Measurements from ENCODE around the gene UNC5C.

DNA sequence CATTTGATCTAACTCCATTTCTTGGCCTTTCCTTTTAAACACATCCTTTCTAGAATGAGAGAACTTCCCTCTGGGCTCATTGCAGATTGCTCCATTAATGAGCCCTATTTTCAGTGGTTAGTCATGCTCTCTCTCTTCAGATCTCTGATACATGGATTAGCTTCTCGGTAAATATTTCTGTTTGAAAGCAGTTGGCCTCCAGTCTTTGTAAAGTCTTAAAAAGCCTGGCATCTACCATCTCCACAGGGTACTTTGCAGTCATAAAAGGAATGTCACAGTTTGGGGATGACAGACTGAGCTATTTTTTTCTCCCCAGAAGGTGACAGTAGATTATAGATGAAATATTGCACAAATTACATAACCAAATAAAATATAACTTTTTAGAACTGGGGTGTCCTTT lies 72.7 kb downstream of the UNC5C start:
- TF ChIP-seq CTCF (IDR thresholded peaks at IDR 0.05 in 8 of 11, conservative IDR thresholded peaks at IDR 0.05 in 3 of 11) (no peak), POLR2A (IDR thresholded peaks at IDR 0.05) (no peak)

Measured in spleen (tissue), 7 donors.